HG03558 (cell line): ENCODE results near the gene TRIM34.
"Not testable (repeated sequence)": the region's sequence is repeated elsewhere in the genome, so short reads cannot be mapped to it uniquely, and the experiment has no call there.

Experiments used
- ATAC-seq: cut with Tn5 transposase; IDR thresholded peaks from one replicate; pipeline ENCODE4 v1.9.1; 2021; ENCODE audit warnings: moderate number of reproducible peaks; ENCODE audit not compliant: unreplicated experiment; ENCODE audit errors: extremely low read depth

TRIM34 gene

GRCh38 chr11:5620651-5621521, 3.9 kb upstream of the TRIM34 start:
- ATAC-seq: no peak

- no peak for ATAC-seq
Measured at GRCh38 chr11:5621580-5621979, 3.2 kb upstream of the TRIM34 start.

- ATAC-seq: no peak
Measured at GRCh38 chr11:5622802-5623201, 2.0 kb upstream of the TRIM34 start.

- no peak for ATAC-seq
Measured at GRCh38 chr11:5625281-5625680, 480 bp downstream of the TRIM34 start.

- ATAC-seq: no peak
Measured at GRCh38 chr11:5626196-5626595, 1.4 kb downstream of the TRIM34 start.

GRCh38 chr11:5631417-5631816, 6.6 kb downstream of the TRIM34 start:
- ATAC-seq: peak; percentile 3

GRCh38 chr11:5631969-5632635, 7.3 kb downstream of the TRIM34 start:
- ATAC-seq: peak; percentile 96

- no peak for ATAC-seq
Measured at GRCh38 chr11:5639953-5640352, 15.2 kb downstream of the TRIM34 start.

- no peak for ATAC-seq
Measured at GRCh38 chr11:5643585-5643984, 18.8 kb downstream of the TRIM34 start.

GRCh38 chr11:5646139-5646538, 21.3 kb downstream of the TRIM34 start:
- ATAC-seq: no peak

- ATAC-seq: no peak
Measured at GRCh38 chr11:5655474-5655873, 30.7 kb downstream of the TRIM34 start.

- ATAC-seq: not testable (repeated sequence)
Measured at GRCh38 chr11:5656956-5657355, 32.2 kb downstream of the TRIM34 start.

- no peak for ATAC-seq
Measured at GRCh38 chr11:5658318-5658717, 33.5 kb downstream of the TRIM34 start.

- no peak for ATAC-seq
Measured at GRCh38 chr11:5663511-5663910, 38.7 kb downstream of the TRIM34 start.

GRCh38 chr11:5665051-5665570, 40.3 kb downstream of the TRIM34 start:
- ATAC-seq: no peak

- ATAC-seq: no peak
Measured at GRCh38 chr11:5665746-5666401, 41.1 kb downstream of the TRIM34 start.

- ATAC-seq: no peak
Measured at GRCh38 chr11:5666402-5666793, 41.6 kb downstream of the TRIM34 start.

- no peak for ATAC-seq
Measured at GRCh38 chr11:5671831-5672230, 47.0 kb downstream of the TRIM34 start.

GRCh38 chr11:5674391-5674790, 49.6 kb downstream of the TRIM34 start:
- no peak for ATAC-seq

GRCh38 chr11:5679811-5680210, 55.0 kb downstream of the TRIM34 start:
- no peak for ATAC-seq

- ATAC-seq: not testable (repeated sequence)
Measured at GRCh38 chr11:5682890-5683441, 58.2 kb downstream of the TRIM34 start.
